Activated CD4-positive, CD25-positive, alpha-beta regulatory T cell (primary cell): ENCODE results near the gene PGAM2.

Source experiments
- DNase-seq, 4 experiments: peaks; one replicate each; lab custom pipeline; 2025; lab: John Stamatoyannopoulos, UW

The PGAM2 gene

GRCh38 chr7:44064791-44065430 is 456 bp downstream of the PGAM2 start:
- no peak for DNase-seq

DNA sequence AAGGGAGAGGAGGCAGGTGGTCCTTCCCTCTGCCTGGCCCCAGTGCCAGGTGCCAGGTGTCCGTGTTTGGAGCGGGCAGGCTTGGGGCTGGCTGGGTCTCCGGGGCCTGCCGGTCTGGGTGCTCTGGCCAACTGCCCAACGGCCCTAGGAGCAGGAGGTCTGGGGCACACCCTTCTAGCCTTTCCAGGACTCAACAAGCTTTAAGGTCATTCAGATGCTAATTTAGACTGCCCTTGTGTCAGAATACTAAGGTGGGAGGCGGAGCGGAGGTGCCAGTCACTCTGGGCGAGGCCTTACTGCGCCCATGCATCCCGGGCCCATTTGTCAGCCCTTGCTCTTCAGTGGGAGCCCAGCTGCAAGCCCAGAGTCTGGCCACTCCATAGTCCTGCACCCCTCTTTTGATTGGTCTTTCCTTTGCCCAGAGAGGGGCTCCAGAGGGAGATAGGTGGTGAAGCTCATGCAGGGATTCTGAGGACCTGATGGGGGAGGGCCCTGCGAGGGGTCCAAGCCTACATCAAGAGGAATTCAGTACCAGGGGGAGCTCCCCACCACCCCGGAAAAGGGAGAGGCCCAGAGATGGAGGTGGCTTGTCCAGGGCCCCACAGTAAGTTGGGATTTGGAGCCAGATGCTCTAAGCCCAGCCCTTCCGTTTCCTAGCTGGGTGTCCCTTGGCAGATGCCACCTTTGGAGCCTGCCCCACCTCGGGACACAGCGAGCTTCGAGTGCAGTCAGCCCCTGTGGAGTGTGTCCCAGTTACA is 1.3 kb downstream of the PGAM2 start:
- DNase-seq: no peak

- no peak for DNase-seq
Measured at GRCh38 chr7:44063547-44063893, 1.8 kb downstream of the PGAM2 start.

DNA sequence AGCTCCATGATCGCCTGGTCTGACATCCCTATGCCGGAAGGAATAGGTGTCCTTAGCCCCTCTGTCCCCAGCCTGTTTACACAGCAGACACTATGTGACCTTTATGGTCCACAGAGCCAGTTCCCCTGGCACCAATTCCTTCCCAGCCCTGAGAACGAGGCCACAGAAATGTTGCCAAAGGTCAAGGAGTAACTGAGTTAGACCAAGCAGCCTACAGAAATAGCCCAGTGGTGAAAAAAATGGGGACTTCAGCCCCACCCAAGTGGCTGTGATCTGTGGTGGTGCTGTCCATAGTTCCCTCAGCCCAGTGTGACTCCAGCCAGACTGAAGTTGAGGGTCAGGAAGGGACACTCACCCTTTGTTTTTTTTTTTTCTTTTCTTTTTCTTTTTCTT is 2.5 kb downstream of the PGAM2 start:
- DNase-seq: no peak

DNA sequence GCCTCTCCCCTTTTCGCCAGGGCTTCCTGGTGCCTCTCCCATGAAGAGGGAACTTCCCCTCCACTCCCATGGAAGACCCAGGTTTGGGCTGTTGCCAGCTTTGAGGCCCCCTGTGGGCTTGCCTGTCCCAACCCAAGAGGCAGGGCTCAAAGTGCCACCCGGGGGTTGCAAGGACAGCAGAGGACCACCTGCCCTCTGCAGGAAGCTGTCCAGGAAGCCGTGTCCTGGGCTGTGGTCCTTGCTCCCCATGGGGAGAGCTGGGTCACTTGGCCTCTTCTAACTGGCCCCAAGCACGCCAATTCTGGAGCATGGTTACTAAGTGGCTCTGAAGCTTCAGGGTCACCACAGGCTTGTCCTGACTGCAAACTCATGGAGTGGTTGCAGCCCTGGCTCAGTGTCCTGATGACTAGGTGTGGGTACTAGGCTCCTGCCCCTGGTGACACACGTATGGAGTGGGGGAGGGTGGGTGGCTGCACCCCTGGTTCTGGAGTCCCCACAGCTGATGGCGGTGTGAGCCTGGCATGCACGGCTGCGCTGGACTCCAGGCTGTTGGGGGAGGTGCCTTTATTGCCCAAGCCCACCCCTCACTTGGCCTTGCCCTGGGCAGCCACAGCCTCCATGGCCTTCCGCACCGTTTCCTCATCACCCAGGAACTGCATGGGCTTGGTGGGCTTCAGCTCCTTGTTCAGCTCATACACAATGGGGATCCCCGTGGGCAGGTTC is 3.0 kb downstream of the PGAM2 start:
- no peak for DNase-seq

GRCh38 chr7:44061645-44062179 is 3.7 kb downstream of the PGAM2 start:
- no peak for DNase-seq

GRCh38 chr7:44060948-44061644 is 4.3 kb downstream of the PGAM2 start:
- no peak for DNase-seq

DNA sequence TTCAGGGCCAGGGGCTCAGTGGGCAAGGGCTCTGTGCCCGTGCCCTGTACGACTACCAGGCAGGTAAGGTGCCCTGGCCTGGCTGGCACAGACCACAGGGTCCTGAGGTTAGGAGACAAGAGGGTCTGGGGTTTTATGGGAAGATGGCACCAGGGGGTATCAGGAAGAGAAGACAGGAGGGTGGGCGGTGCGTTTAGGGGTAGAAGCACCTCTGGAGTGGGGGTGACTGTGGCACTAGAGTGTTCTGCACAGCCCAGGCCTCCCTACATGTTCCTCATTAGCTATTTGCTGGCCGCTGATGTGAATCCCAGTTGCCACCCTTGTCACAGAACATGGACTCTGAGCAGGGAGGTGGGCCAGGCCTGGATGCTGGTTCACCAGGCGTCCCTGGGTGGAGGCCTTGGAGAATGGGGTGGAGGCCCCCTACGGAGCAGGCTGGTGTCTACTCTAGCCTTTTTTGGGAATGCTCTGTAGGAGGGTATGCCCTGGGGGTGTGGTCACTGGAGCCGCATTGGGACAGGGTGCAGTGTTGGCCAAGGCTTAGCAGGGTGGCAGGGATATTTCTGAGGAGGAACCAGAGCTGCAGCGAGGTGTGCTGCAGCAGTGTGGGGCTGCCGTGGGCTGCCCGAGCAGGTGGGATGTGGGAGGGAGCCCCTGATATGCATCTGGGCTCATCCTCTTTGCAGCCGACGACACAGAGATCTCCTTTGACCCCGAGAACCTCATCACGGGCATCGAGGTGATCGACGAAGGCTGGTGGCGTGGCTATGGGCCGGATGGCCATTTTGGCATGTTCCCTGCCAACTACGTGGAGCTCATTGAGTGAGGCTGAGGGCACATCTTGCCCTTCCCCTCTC is 5.0 kb downstream of the PGAM2 start:
- no peak for DNase-seq

DNA sequence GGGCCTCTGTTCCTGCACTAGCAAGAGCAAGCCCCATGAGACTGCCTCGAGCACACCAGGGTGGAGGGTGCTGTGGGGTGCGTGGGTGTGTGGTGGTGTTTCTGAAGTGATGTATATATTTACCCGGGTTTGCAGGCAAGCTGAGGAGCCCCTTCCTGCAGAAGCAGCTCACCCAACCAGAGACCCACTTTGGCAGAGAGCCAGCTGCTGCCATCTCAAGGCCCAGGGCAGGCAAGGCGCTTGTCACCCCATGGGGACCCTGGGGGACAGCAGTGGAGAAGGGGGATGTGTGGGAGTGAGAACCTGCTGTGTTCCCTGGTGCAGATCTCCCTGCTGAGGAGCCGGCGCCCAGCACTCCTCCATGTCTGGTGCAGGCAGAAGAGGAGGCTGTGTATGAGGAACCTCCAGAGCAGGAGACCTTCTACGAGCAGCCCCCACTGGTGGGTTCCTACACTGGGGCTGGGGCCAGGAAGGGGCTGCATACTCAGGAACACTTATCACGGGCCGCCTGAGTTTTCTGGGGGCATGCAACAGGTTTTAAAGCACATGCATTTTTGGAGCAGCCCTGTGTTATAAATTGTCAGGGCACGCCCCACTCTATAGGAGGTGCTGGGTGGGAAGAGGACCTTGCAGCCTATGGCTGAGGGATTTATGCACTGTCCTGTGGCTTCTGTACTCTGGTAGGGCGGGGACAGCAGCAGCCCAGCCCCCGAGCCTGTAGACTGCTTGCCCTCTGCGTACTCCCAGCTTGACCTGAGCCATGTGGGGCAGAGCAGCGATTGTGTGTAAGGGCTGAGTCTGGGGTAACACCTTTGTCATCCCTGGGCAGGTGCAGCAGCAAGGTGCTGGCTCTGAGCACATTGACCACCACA is 5.9 kb downstream of the PGAM2 start:
- no peak for DNase-seq

GRCh38 chr7:44058759-44059218 is 6.6 kb downstream of the PGAM2 start:
- DNase-seq: no peak

GRCh38 chr7:44057849-44058758 is 7.3 kb downstream of the PGAM2 start:
- DNase-seq: no peak

DNA sequence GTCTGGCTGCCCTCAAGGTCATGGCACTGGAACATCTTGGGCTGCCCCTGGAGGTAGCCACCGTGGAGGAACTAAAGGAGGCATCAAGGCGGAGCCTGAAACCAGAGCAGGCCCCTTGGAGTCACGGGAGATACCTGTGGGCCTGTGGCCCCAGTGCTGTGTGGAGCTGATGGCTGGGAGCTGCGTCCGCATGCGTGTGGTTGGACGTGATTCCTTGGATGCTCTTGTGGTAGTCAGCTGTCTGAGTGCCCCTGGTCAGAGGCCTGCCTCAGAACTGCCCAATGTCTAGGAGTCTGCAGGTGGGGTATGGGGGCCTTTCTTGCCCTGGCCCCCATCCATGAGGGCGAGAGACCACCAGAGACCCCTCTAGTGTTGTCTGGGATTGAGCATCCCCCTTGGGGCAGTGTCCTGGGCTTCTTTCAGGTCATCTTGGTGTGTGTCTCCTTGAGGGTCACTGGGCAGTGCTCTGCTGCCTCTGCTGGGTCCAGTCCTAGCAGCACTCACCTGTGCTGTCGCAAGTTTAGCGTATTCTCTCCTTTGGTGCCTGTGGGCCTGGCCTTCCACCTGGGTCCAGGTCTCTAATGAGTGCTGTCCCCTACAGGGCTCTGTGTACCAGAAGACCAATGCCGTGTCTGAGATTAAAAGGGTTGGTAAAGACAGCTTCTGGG is 8.1 kb downstream of the PGAM2 start:
- DNase-seq: no peak

DNA sequence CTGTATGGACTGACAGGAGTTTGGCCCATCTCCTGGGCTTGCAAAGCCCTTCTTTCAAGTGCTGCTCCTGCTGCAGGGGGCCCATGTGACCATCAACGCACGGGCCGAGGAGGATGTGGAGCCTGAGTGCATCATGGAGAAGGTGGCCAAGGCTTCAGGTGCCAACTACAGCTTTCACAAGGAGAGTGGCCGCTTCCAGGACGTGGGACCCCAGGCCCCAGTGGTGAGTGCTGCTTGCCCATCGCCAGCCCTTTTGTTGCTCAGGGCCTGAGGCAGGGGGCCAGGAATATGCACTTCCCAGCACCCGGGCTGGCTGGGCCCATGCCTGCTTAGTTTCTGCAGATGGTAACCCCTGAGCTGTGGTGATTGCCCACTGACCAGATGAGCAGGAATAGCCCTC is 8.7 kb downstream of the PGAM2 start:
- no peak for DNase-seq

DNA sequence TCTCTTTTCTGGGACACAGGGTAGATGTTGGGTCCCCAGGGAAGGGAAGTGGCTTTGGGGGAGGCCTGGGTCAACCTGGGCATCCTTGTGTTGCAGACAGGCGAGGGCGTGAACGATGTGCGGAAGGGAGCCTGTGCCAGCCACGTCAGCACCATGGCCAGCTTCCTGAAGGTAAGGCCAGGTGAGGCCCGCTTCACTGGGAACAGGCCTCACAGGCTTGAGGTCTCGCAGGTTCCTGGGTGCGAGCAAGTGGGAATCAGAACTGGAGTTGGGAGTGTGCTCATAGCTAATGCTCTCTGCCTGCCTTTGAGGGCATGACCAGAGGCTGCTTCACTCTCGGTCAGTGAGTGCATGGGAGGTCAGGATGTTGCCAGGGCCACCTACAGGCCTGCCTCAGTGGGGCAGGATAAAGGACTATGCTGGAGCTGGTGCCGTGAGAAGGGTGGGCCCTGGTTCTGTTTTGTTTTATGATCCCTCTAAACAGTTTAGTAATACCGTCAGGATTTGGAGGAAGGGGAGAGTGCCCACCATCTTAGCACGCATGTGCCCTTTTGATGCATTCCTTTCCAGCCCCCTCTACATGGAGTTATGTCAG is 12.5 kb downstream of the PGAM2 start:
- no peak for DNase-seq

DNA sequence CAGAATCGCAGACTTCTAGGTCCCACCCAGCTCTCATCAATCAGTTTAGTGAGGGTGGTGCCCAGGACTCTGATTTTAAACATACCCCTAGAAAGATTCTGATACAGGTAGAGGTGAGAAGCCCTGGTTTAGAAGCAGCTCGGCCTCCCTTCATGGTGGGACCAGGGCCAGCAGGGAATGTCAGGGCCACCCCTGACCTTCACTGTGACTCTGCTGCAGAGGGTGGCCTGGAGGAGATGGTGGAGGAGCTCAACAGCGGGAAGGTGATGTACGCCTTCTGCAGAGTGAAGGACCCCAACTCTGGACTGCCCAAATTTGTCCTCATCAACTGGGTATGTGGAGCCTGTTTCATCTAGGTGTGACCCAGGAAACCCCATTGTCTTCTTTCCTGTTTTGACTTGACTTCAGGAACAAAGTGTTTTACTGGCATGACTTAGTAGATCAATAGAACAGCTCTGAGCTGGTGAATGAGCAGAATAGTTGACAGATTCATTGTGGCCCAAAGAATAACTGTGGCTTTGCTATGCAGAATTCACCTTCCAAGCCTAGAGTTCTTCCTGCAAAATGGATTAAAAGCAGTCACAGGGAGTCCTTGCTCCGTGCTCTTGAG is 13.7 kb downstream of the PGAM2 start:
- DNase-seq: no peak

DNA sequence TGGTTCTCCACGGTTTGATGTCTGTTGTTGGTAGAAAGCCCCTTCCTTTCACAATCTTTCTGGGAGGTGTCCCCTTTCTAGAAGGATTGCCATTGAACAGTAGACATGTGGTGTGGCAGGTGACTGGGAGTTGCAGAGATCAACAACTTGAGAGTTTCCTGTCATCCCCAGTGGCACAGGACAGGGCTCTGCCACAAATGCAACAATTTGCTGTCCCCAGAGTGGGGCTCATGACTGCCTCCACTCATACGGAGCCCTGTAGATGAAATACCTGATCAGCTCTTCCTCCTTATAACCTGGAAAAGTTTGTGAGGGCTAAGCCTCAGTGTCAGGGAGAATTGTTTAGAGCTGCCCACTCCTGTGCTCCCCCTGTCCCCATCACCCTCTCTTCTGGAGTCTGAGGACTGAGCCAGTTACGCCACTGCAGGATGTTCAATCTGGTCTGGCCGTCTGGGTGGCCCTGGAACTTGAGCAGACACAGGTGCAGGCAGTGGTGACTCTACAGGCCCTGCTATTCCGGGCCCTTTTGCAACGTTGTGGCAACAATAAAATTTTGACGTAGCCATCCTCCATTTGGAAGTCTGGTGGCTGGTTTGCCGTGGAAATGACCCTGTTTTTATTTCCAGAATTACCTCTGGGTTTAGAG is 14.3 kb downstream of the PGAM2 start:
- DNase-seq: no peak
